Measurements from ENCODE around the gene PRR18. TPM values are rescaled to one million over a fixed set of nuclear protein-coding genes. Genes with fewer than 3 reads are reported as not detected.

Gene PRR18
- total and polyA plus RNA-seq, 4 donors = 0.33 to 2.9 (median 0.87) TPM

GRCh38 chr6:166323395-166323794 lies 15.2 kb upstream of the PRR18 start:
- no peaks in the 10 kb centered on the region for H3K27me3 ChIP-seq (ENCODE audit: control insufficient read depth in 3 of 3, insufficient read depth in 3 of 3, low read length in 2 of 3)
- 87 to 91% methylated on average over 5 of the region's 5 CpGs for WGBS, 2 donors
- no peak for TF ChIP-seq CTCF (IDR thresholded peaks at IDR 0.05; ENCODE audit: control extremely low read depth, extremely low read depth)
- no peaks in the 10 kb centered on the region for H3K4me1 ChIP-seq (ENCODE audit: control insufficient read depth in 5 of 5, insufficient read depth in 5 of 5, low read length in 5 of 5)
- H3K36me3 ChIP-seq (ENCODE audit: control insufficient read depth in 4 of 4, insufficient read depth in 4 of 4, low read length in 4 of 4) = peaks cover 13 to 27% (median 18%) of the 10 kb centered on the region in 4 donors
- no peak overlapping the region for H3K4me3 ChIP-seq
- H3K9me3 ChIP-seq (ENCODE audit: control insufficient read depth in 4 of 4, insufficient read depth in 3 of 4, low read length in 3 of 4) = no peaks in the 10 kb centered on the region
- no peak overlapping the region for H3K27ac ChIP-seq (ENCODE audit: low read depth in 1 of 2, low read length in 1 of 2)
- no peak for DNase-seq
- no peak overlapping the region for H3K9ac ChIP-seq (ENCODE audit: insufficient read depth in 1 of 2, low read length in 2 of 2)
- no peak for ATAC-seq (ENCODE audit: insufficient read depth, low FRiP score)

DNA sequence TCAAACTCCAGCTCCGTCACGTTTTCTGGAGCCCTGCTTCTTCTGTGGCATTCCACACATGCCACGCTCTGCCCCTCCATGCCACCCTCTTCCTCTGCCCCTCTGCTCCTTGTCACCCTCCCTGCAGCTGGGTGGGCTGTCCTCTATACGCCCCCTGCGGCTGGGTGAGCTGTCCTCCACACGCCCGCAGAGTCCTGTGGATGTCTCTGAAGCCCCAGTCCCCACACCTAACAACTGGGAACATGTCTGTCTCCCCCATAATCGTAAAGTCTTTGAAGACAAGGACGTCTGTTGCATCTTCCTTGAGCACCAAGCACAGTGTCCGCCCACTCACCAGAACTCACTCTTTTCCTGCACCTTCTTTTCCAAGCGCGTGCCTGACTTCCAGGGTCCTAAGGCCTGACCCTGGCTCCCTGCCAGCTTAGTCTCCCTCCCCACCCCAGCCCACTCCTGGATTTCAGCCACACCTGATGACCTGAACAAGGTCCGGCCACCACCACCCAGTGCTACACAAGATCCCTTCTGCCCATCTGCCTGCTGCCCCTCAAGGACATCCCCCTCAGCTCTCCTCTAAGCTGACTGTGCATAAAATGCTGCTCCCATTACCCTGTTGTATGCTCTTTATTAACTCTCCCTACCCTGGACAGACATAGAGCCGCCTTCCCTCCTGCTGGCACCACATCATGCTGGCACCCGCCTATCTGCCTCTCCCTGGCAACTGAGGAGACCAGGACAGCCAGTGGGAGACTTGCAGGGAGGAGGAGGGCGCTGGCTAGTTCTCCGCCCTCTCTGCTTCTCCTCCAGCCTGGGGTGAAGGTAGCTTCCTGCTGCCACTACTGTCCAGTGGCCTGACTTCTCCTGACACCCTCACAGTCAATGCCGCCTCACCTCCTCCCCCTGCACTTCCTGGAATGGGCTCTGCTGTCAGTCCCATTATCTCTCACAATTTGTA lies 10.7 kb upstream of the PRR18 start:
- ATAC-seq (ENCODE audit: insufficient read depth, low FRiP score) = no peak
- Histone ChIP-seq H3K36me3 (ENCODE audit: control insufficient read depth in 4 of 4, insufficient read depth in 4 of 4, low read length in 4 of 4) (peaks cover 3 to 14% (median 6%) of the 10 kb centered on the region in 4 donors), H3K4me1 (ENCODE audit: control insufficient read depth in 5 of 5, insufficient read depth in 5 of 5, low read length in 5 of 5) (no peaks in the 10 kb centered on the region), H3K4me3 (no peak overlapping the region), H3K9me3 (ENCODE audit: control insufficient read depth in 4 of 4, insufficient read depth in 3 of 4, low read length in 3 of 4) (no peaks in the 10 kb centered on the region), H3K9ac (ENCODE audit: insufficient read depth in 1 of 2, low read length in 2 of 2) (no peak overlapping the region), H3K27me3 (ENCODE audit: control insufficient read depth in 3 of 3, insufficient read depth in 3 of 3, low read length in 2 of 3) (no peaks in the 10 kb centered on the region), H3K27ac (ENCODE audit: low read depth in 1 of 2, low read length in 1 of 2) (no peak overlapping the region)
- WGBS, 2 donors = 84 to 86% methylated on average over 18 of the region's 18 CpGs
- TF ChIP-seq CTCF (IDR thresholded peaks at IDR 0.05; ENCODE audit: control extremely low read depth, extremely low read depth) = no peak
- DNase-seq = no peak

- no peak for TF ChIP-seq CTCF (IDR thresholded peaks at IDR 0.05; ENCODE audit: control extremely low read depth, extremely low read depth)
- WGBS, 2 donors = 82 to 88% methylated on average over 14 of the region's 14 CpGs
Measured at GRCh38 chr6:166318227-166318626, 10.0 kb upstream of the PRR18 start.

More at GRCh38 chr6:166318227-166318626, 10.0 kb upstream of the PRR18 start:
- H3K27me3 ChIP-seq (ENCODE audit: control insufficient read depth in 3 of 3, insufficient read depth in 3 of 3, low read length in 2 of 3) = no peaks in the 10 kb centered on the region
- H3K4me3 ChIP-seq = no peak overlapping the region
- DNase-seq = no peak
- H3K9ac ChIP-seq (ENCODE audit: insufficient read depth in 1 of 2, low read length in 2 of 2) = no peak overlapping the region
- H3K4me1 ChIP-seq (ENCODE audit: control insufficient read depth in 5 of 5, insufficient read depth in 5 of 5, low read length in 5 of 5) = no peaks in the 10 kb centered on the region
- ATAC-seq (ENCODE audit: insufficient read depth, low FRiP score) = no peak
- H3K36me3 ChIP-seq (ENCODE audit: control insufficient read depth in 4 of 4, insufficient read depth in 4 of 4, low read length in 4 of 4) = peaks cover under 1 to 9% (median 3%) of the 10 kb centered on the region in 4 donors
- H3K27ac ChIP-seq (ENCODE audit: low read depth in 1 of 2, low read length in 1 of 2) = no peak overlapping the region
- no peaks in the 10 kb centered on the region for H3K9me3 ChIP-seq (ENCODE audit: control insufficient read depth in 4 of 4, insufficient read depth in 3 of 4, low read length in 3 of 4)
